NCI-H146 treated with DMSO at 0.1 percent for 48 hours (cell line): ENCODE results near the gene FAIM2.

Experiments used
- DNase-seq: peaks from one replicate; lab custom pipeline; 2025; ENCODE audit not compliant: unreplicated experiment; lab: John Stamatoyannopoulos, UW

Gene FAIM2

DNA sequence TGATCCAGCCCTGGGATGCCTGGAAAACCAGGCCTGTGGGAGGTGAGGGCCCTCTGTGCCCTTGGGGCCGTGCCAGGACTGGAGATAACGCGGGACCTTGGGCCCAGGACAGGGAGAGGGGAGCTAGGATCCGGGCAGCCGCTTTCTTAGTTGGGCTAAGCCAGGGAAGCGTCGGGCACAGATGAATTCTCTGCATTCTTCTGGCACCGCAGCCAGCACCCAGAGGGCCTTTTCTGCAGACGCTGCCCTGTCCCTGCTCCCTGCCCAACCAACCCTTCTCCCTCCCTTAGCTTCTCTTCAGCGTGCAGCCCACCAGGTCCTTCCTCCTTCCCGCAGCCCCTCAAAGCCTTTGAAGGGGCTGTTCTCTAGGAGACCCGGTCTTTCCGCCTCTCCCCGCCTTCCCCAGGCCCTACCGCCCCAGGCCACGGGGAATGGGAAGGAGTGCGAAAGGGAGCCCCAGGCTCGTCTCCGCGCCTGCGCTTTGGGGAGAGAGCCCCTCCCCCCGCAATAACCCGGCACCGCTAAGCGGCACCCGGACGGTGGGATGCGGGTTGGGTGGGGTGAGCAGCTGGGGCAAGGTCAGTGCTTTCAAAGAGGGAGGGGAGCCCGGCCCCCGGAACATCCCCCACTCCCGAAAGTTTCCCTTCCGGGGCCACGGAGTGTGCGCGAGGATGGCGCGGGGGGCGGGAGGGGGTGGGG is 76.2 kb downstream of the FAIM2 start:
- peak; percentile 40 for DNase-seq

DNA sequence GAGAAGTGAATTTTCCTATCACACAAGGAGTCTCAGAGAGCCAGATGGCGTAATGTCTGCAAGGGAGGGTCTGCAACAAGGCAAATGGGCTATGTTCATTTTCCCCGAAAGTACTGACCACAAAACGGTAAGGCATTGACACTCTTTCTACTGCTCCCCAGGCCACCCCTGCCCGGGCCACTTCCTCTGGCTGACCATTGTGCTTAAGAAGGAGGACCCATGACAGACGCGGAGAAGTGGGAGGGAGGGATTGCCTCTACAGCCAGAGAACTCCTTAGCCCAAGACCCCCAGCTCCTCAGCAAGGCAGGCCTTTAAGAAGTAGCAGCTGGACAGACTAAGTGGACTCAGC is 76.7 kb downstream of the FAIM2 start:
- DNase-seq: no peak

DNA sequence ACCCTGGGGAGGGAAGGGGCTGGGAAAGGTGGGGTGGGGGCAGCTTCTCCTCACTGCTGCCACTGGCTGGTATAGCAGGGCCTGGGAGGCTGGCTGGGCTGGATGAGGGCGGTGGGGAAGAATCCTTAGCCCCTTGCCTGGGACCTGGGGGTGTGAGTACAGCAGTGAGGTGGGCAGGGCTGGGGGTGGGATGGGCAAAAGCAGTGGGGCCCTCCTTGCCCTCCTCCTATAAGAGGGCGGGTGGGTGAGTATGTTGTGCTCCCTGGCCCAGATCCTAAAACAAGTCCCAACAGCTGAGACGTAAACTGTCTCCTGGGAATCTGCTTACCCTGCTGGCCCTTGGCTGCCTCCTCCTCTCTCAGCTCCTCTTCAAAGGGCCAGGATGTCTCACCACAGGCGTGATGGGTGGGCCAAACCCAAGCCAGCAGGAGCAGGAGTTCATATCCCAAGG is 77.7 kb downstream of the FAIM2 start:
- DNase-seq: no peak

- DNase-seq: no peak
These were observed 78.2 kb downstream of the FAIM2 start for GRCh38 chr12:49825360-49825970.

DNA sequence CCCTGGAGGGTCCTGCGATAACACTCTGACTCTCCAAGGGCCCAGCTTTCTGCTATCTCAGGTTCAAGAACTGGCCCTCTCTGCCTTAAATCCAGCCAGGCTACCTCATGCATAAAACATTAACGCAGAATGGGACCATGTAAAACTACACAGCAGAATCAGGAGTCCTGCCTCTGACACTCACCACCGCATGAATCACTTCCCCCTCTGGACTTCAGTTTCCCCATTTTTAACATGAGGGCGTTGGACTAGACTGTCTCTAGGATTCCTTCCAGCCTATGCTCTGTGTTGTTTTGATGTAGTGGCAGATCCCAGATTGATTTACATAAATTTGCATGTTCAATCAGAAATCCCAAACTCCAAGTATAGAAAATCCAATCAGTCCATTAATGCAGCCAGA is 78.8 kb downstream of the FAIM2 start:
- no peak for DNase-seq

DNA sequence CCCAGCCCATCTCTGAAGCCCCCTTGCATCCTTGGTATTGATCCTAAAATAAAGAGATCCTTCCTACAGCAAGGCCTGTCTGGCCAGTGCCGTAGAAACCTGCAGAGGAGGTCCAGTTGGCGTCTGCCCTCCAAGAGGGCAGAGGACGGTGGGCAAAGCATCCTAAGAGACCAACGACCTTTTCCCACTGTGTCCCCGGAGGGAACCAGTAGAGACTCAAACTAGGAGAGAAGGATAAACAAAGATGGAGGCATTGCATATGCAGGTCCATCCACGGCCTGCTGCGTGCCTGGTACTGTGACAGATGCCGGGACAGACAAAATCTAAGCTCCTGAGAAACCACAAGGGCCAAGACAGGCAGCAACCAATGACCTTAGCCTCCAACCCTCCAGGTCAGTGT is 79.3 kb downstream of the FAIM2 start:
- DNase-seq: no peak

DNA sequence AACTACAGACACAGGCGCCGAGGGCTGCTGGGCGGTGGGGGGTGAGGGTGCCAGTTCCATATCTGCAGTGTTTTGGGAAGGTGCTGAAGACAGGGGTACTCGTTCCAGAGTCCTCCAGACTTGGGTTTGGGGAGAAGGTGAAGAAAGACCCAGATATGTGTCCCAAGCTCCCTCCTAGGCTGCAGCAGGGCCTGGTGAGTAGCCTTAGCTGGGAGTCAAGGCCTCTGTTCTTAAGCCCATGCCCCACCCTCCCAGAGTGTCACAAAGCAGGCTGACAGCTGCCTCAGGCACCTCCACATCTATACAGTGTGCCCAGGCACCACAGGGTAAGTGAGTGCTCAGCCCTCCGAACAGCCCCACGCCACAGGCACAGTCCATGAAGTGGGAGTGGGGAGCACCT is 79.7 kb downstream of the FAIM2 start:
- DNase-seq: no peak

DNA sequence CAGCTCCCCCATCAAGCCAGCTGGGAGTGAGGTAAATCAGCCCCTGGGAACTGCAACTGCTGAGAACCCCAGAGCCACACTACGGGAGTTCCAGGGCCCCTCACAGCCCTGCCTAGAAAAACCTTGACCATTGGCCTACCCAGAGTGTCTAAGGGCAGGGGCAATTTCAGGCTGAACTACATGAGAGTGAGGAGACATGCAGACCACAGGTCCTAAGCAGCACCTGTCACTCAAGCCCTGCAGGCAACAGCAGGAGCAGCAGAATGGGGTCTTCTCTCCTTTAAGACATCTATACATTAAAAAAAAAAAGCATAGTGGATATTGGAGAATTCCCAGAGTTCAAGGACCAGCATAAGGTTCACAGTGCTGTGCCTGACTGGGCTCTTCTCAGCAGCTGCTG is 80.3 kb downstream of the FAIM2 start:
- DNase-seq: no peak

DNA sequence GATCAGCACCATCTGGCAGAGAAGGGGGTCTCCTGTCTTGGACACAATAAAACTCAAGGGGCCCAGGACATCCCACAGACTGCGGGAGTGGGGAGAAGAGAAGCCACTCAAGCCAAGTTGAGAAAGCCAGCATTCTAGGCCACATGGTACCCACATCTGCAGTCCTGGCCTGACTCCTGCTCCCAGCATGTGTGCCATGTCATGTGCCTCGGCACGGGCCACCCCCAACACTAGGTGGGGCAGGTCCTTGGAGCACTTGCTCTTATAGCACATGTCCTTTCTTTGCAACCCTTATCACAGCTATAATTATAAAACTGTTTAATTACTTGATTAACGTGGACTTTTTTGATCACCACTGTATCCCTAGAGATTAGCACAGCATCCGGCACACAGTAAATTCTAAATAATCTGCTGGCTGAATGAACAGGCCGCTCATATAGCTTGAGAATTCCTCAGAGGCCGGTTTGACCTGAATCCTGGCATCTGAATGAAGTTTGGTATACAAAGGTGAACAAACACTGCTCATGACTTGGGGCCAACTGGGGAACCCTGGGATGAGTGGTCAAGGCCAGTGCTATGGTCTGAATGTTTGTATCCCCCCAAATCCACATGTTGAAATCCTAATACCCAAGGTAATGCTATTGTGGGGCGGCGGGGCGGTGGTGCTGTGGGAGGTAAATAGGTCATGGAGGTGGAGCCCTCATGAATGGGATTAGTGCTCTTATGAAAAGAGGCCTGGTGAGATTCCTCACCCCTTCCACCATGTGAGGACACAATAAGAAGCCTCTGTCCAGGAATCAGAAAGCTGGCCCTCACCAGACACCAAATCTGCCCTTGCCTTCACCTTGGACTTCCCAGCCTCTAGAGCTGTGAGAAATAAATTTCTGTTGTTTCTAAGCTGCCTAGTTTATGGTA is 82.1 kb downstream of the FAIM2 start:
- DNase-seq: no peak

DNA sequence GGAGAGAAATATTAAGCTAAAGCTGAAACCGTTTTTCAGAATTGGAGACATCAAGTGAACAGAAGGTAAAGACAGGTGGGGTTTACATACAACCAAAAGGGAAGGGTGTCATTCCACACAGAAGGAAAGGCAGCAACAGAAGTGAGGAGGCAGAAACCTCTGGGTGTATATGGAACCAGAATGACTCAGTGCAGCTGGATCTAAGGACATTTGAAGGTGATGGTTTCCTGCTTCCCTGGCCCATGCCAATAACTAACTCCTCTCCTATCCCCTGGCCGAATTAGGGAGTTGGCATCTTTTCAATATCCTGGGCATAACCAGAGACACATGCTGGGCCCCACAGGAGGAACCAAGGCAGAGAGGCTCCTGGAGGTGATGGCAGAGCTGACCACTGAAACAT is 83.9 kb downstream of the FAIM2 start:
- no peak for DNase-seq

DNA sequence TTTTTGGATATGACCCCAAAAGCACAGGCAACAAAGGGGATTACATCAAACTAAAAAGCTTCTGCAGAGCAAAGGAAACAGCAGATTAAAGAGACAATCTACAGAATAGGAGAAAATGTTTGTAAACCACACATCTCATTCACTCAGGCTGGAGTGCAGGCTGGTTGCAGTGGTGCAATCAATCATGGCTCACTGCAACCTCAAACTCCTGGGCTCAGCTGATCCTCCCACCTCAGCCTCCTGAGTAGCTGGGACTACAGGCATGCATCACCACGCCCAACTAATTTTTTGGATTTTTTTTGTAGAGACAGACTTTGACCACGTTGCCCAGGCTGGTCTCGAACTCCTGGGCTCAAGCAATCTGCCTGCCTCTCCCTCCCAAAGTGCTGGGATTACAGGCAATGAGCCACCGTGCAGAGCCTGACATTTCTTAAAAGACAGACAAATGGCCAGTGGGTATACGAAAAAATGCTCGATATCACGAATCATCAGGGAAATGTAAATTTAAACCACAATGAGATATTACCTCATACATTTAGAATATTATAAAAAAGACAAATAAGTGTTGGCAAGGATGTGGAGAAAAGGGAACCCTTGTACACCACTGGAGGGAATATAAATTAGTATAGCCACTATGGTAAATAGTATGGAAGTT is 85.3 kb downstream of the FAIM2 start:
- no peak for DNase-seq
